AG04450 (cell line): ENCODE results near the gene ZFHX3. TPM values are rescaled to one million over a fixed set of nuclear protein-coding genes. Genes with fewer than 3 reads are reported as not detected.

Experiments
- CTCF ChIA-PET: fragments of 300-600, 350-600 bp; formaldehyde crosslinking; extraction: SDS; loops from one replicate; lab custom pipeline; 2022; ENCODE audit warnings: antibody characterized with exemption, inconsistent platforms; lab: Charles Lee
- POLR2A ChIA-PET: fragments of 350-600 bp; formaldehyde crosslinking; extraction: SDS; loops from one replicate; lab custom pipeline; 2021; ENCODE audit warnings: antibody characterized with exemption, inconsistent platforms; lab: Yijun Ruan, JAX
- DNase-seq: peaks from one replicate; pipeline ENCODE4 v3.0.0-alpha.2; 2011; ENCODE audit warnings: low read depth, low spot score
- H3K27ac ChIP-seq: one replicate; pipeline ENCODE4 v1.5.1; 2012; ENCODE audit warnings: low read depth, low read length, control low read depth
- H3K27me3 ChIP-seq: one replicate; pipeline ENCODE4 v1.6.0; 2012; ENCODE audit warnings: low read length; ENCODE audit not compliant: control insufficient read depth, insufficient read depth
- H3K4me3 ChIP-seq: 2 replicates; pipeline ENCODE4 v1.5.1; 2011; ENCODE audit warnings: mild to moderate bottlenecking, low read depth, low read length, control low read depth
- H3K9me3 ChIP-seq: 2 replicates; pipeline ENCODE4 v1.5.1; 2012; ENCODE audit warnings: low read length; ENCODE audit not compliant: control insufficient read depth, insufficient read depth
- CTCF ChIP-seq: IDR thresholded peaks from 2 replicates; pipeline ENCODE4 v1.5.1; 2011; ENCODE audit warnings: low read depth, low read length, control low read depth, inconsistent platforms
- polyA plus RNA-seq: library from polyadenylated mRNA; depleted of rRNA; stranded (reverse); fragments of >200 nt; gene quantifications from 2 replicates; pipeline ENCODE4 v1.2.3, GENCODE V29; 2011

ZFHX3 gene
- polyA plus RNA-seq, 1 experiment, result 3.3 TPM

- Histone ChIP-seq H3K27ac (no peak overlapping the region), H3K9me3 (peaks cover 12% of the 10 kb centered on the region), H3K27me3 (no peaks in the 10 kb centered on the region), H3K4me3 (no peak overlapping the region)
- CTCF ChIA-PET, result interaction anchor here (1.0 to 3.6 kb wide), 2 partner anchors 40 to 168 kb away, joined by 3 to 20 read pairs; no protein-coding TSS in a partner anchor
- TF ChIP-seq CTCF, result no peak
- POLR2A ChIA-PET, result no interaction called here
- no peak for DNase-seq
Observed at GRCh38 chr16:73000907-73001521, 46.9 kb downstream of the ZFHX3 start.

GRCh38 chr16:73000020-73000906, 47.7 kb downstream of the ZFHX3 start:
- no peaks in the 10 kb centered on the region for H3K27me3 ChIP-seq
- no peak overlapping the region for H3K27ac ChIP-seq
- H3K4me3 ChIP-seq, result no peak overlapping the region
- DNase-seq, result no peak
- TF ChIP-seq CTCF, result no peak
- CTCF ChIA-PET, result interaction anchor here (1.0 to 3.6 kb wide), 2 partner anchors 39 to 168 kb away, joined by 3 to 20 read pairs; no protein-coding TSS in a partner anchor
- H3K9me3 ChIP-seq, result peaks cover 12% of the 10 kb centered on the region
- POLR2A ChIA-PET, result no interaction called here

- ChIA-PET CTCF (interaction anchor here (3.6 kb wide), 1 partner anchor 167 kb away, joined by 20 read pairs; no protein-coding TSS in a partner anchor), POLR2A (no interaction called here)
- TF ChIP-seq CTCF, result no peak
- Histone ChIP-seq H3K4me3 (no peak overlapping the region), H3K27me3 (no peaks in the 10 kb centered on the region), H3K27ac (no peak overlapping the region), H3K9me3 (peaks cover 12% of the 10 kb centered on the region)
- no peak for DNase-seq
Observed at GRCh38 chr16:72999541-73000019, 48.3 kb downstream of the ZFHX3 start.

- H3K4me3 ChIP-seq, result no peak overlapping the region
- no peak for DNase-seq
- no peak overlapping the region for H3K27ac ChIP-seq
- no peaks in the 10 kb centered on the region for H3K27me3 ChIP-seq
- POLR2A ChIA-PET, result no interaction called here
- CTCF ChIA-PET, result interaction anchor here (0.6 to 1.1 kb wide), 2 partner anchors 164 to 435 kb away, joined by 3 to 4 read pairs; no protein-coding TSS in a partner anchor
- TF ChIP-seq CTCF, result no peak
- H3K9me3 ChIP-seq, result peaks cover 12% of the 10 kb centered on the region
Observed at GRCh38 chr16:72997141-72997542, 50.8 kb downstream of the ZFHX3 start.
